Stimulated activated CD4-positive, alpha-beta T cell treated with anti-CD3 and anti-CD28 coated beads, TNF-alpha, amount 100 ng/mL, for 4 hours (primary cell): Measurements from ENCODE around the gene SH3TC1.

Experiments used
- DNase-seq, 3 experiments: peaks; one replicate each; pipeline ENCODE4 v3.0.0-alpha.2; 2020; ENCODE audit warnings: low read depth in 3 of 3

The SH3TC1 gene

GRCh38 chr4:8198206-8198905, 734 bp upstream of the SH3TC1 start:
- DNase-seq, result no peak

- DNase-seq, result no peak
Observed at GRCh38 chr4:8199594-8200301, 658 bp downstream of the SH3TC1 start.

- no peak for DNase-seq
Observed at GRCh38 chr4:8200302-8200975, 1.3 kb downstream of the SH3TC1 start.

GRCh38 chr4:8201321-8201781, 2.3 kb downstream of the SH3TC1 start:
- DNase-seq, result peak in 2 of 3 experiments; percentile 10 to 43

- DNase-seq, result no peak
Observed at GRCh38 chr4:8202108-8203051, 3.3 kb downstream of the SH3TC1 start.

GRCh38 chr4:8203052-8203401, 3.9 kb downstream of the SH3TC1 start:
- DNase-seq, result no peak

GRCh38 chr4:8203817-8204216, 4.7 kb downstream of the SH3TC1 start:
- no peak for DNase-seq

- DNase-seq, result no peak
Observed at GRCh38 chr4:8204576-8205227, 5.6 kb downstream of the SH3TC1 start.

GRCh38 chr4:8205241-8205707, 6.2 kb downstream of the SH3TC1 start:
- no peak for DNase-seq

- no peak for DNase-seq
Observed at GRCh38 chr4:8205749-8206611, 6.9 kb downstream of the SH3TC1 start.

GRCh38 chr4:8207314-8207713, 8.2 kb downstream of the SH3TC1 start:
- DNase-seq, result no peak

GRCh38 chr4:8208565-8208964, 9.5 kb downstream of the SH3TC1 start:
- no peak for DNase-seq

- DNase-seq, result no peak
Observed at GRCh38 chr4:8209181-8209874, 10.2 kb downstream of the SH3TC1 start.

- DNase-seq, result no peak
Observed at GRCh38 chr4:8210010-8210409, 10.9 kb downstream of the SH3TC1 start.

GRCh38 chr4:8210616-8211015, 11.5 kb downstream of the SH3TC1 start:
- no peak for DNase-seq

GRCh38 chr4:8211251-8211650, 12.2 kb downstream of the SH3TC1 start:
- DNase-seq, result no peak

GRCh38 chr4:8211737-8212581, 12.9 kb downstream of the SH3TC1 start:
- no peak for DNase-seq

GRCh38 chr4:8212622-8213021, 13.5 kb downstream of the SH3TC1 start:
- DNase-seq, result no peak

GRCh38 chr4:8213121-8213520, 14.0 kb downstream of the SH3TC1 start:
- no peak for DNase-seq
